ENCODE data around the gene TAMM41. TPM values are rescaled to one million over a fixed set of nuclear protein-coding genes. Genes with fewer than 3 reads are reported as not detected.

TAMM41 gene
- total and polyA plus RNA-seq, 2 of the 4 experiments (the other 2 are of a cell fraction), result 4.3 to 15.9 TPM

DNA sequence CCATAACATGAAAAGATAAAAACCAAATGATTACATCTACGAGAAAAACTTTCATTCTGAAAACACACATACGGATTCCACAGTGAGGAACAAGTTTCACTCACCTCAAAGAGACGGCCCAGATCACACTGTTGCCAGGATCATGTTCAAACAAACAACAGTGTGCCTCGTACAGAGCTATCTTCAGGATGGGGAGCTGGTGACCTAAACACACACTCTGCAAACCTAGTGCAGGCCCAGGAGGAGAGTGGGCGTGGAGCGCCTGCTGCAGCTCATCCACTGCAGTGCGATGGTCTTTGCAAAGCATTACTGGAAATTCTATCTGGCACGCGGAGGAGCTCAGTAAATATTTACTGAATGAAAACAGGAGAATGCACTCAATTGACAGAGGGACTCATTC lies 38.5 kb downstream of the TAMM41 start:
- no TSS peak for BruUV-seq (replicated peaks)
- peak overlapping the region; percentile 24 for H2AFZ ChIP-seq (replicated peaks; ENCODE audit: low read length, poor library complexity)
- peak overlapping the region; percentile 31; the same call in 1 of the 2 replicates for H3K4ac ChIP-seq (ENCODE audit: low read depth, low read length)
- H4K20me1 ChIP-seq (ENCODE audit: insufficient read depth, low read length), result peaks cover 4% of the 10 kb centered on the region
- ChIA-PET POLR2A (ENCODE audit: unreplicated experiment) (interaction anchor here (0.5 kb wide), 1 partner anchor 300 kb away, joined by 3 read pairs; no protein-coding TSS in a partner anchor), CTCF (interaction anchor here (2.0 kb wide), 1 partner anchor 429 kb away, joined by 7 read pairs; no protein-coding TSS in a partner anchor)
- peak; percentile 29 for DNase-seq
- H3K36me3 ChIP-seq (ENCODE audit: control insufficient read depth, insufficient read depth, low read length), result peaks cover 10% of the 10 kb centered on the region
- no peaks in the 10 kb centered on the region for H3K9me3 ChIP-seq (ENCODE audit: control insufficient read depth, insufficient read depth, low read length)
- H4K5ac ChIP-seq (ENCODE audit: low read depth, low read length), result no peak overlapping the region
- no peak overlapping the region for H2BK15ac ChIP-seq (ENCODE audit: low read depth, low read length)
- H2BK120ac ChIP-seq (ENCODE audit: low read depth, low read length), result 0 out of 2 replicates have a peak overlapping the region, but pooled peaks have one; percentile 43
- WGBS, 2 experiments (ENCODE audit: extremely low coverage in 2 of 2, insufficient read length in 1 of 2), result 20% methylated on average over 2 of the region's 9 CpGs; no CpG with 5 or more reads in 1 of the 2 experiments
- H3K56ac ChIP-seq (ENCODE audit: extremely low read depth, insufficient read depth, low read length), result no peak overlapping the region
- no peak overlapping the region; a peak in 1 of 4 replicates for H4K8ac ChIP-seq (ENCODE audit: low read depth in 2 of 2, low read length in 2 of 2)
- no peak overlapping the region for H3K18ac ChIP-seq (ENCODE audit: low read depth, low read length)
- no peak overlapping the region for H3K9ac ChIP-seq (ENCODE audit: low read depth, low read length)
- no peak overlapping the region for H2AK9ac ChIP-seq (replicated peaks; ENCODE audit: low read depth, low read length, poor library complexity)
- no peak overlapping the region for H2BK20ac ChIP-seq (ENCODE audit: low read depth, low read length)
- H2BK5ac ChIP-seq (ENCODE audit: low read depth, low read length, poor library complexity, severe bottlenecking), result no peak overlapping the region
- peak; percentile 38 for ATAC-seq (ENCODE audit: low read depth)
- dilution Hi-C loops (cut with HindIII; ENCODE audit: low sequenced_read_pairs, unreplicated experiment) (no loop called here), in situ Hi-C loops (cut with MboI; ENCODE audit: low sequenced_read_pairs) (loop anchor here (10.0 kb wide), 1 partner anchor 423 kb away; no protein-coding TSS in a partner anchor), intact Hi-C loops (cut with micrococcal nuclease) (no loop called here)
- no peak overlapping the region for H3K14ac ChIP-seq (replicated peaks; ENCODE audit: low read depth, low read length)
- no peak overlapping the region for H2AK5ac ChIP-seq (ENCODE audit: low read depth, low read length)
- H3K9me1 ChIP-seq (ENCODE audit: insufficient read depth, low read length), result peaks cover 17% of the 10 kb centered on the region
- peak overlapping the region; percentile 1; the same call in 1 of the 2 replicates for H3K4me2 ChIP-seq (ENCODE audit: low read depth, low read length)
- peak overlapping the region; percentile 47; the same call in 1 of the 2 replicates for H3K27ac ChIP-seq (ENCODE audit: insufficient read depth, low read length)
- no peak overlapping the region for H3K23ac ChIP-seq (ENCODE audit: low read depth, low read length)
- no peak overlapping the region for H4K91ac ChIP-seq (ENCODE audit: insufficient read depth, low read depth, low read length)
- H3K27me3 ChIP-seq (ENCODE audit: control insufficient read depth, insufficient read depth, low read length), result no peaks in the 10 kb centered on the region
- peaks cover 0 to 6% of the 10 kb centered on the region in 2 experiments; a peak in 2 of 4 replicates for H3K79me1 ChIP-seq (ENCODE audit: low read depth in 1 of 2, low read length in 2 of 2)
- H3K4me3 ChIP-seq (ENCODE audit: insufficient read depth, low read depth, low read length), result no peak overlapping the region
- H3K4me1 ChIP-seq (ENCODE audit: control insufficient read depth, insufficient read depth, low read length), result peaks cover 14% of the 10 kb centered on the region
- TF ChIP-seq SMC3 (IDR thresholded peaks at IDR 0.05; ENCODE audit: low read depth, low read length) (no peak), BHLHE40 (IDR thresholded peaks at IDR 0.05; ENCODE audit: low read depth, low read length) (no peak), MXI1 (IDR thresholded peaks at IDR 0.05; ENCODE audit: borderline replicate concordance, low read depth, low read length) (no peak), USF2 (IDR thresholded peaks at IDR 0.05; ENCODE audit: low read depth, low read length) (no peak), RCOR1 (IDR thresholded peaks at IDR 0.05; ENCODE audit: insufficient replicate concordance, low read length) (no peak), NFE2L2 (IDR thresholded peaks at IDR 0.05; ENCODE audit: low read depth, low read length) (no peak), CEBPB (IDR thresholded peaks at IDR 0.05; ENCODE audit: low read depth, low read length) (no peak), RAD21 (IDR thresholded peaks at IDR 0.05; ENCODE audit: low read length) (no peak), FOS (IDR thresholded peaks at IDR 0.05; ENCODE audit: low read depth, low read length) (no peak), POLR2A (IDR thresholded peaks at IDR 0.05; ENCODE audit: low read depth, low read length) (no peak), CHD1 (IDR thresholded peaks at IDR 0.05; ENCODE audit: low read depth, low read length) (no peak)
- TF ChIP-seq, protein P1, sequence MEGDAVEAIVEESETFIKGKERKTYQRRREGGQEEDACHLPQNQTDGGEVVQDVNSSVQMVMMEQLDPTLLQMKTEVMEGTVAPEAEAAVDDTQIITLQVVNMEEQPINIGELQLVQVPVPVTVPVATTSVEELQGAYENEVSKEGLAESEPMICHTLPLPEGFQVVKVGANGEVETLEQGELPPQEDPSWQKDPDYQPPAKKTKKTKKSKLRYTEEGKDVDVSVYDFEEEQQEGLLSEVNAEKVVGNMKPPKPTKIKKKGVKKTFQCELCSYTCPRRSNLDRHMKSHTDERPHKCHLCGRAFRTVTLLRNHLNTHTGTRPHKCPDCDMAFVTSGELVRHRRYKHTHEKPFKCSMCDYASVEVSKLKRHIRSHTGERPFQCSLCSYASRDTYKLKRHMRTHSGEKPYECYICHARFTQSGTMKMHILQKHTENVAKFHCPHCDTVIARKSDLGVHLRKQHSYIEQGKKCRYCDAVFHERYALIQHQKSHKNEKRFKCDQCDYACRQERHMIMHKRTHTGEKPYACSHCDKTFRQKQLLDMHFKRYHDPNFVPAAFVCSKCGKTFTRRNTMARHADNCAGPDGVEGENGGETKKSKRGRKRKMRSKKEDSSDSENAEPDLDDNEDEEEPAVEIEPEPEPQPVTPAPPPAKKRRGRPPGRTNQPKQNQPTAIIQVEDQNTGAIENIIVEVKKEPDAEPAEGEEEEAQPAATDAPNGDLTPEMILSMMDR (conservative IDR thresholded peaks at IDR 0.05; ENCODE audit: low read depth, low read length), result no peak
